Loucy (cell line): Measurements from ENCODE around the gene PSMC3.

Source experiments
- H2AFZ ChIP-seq: fragments of 200-600 bp; sonication (generic); 2 replicates; pipeline ENCODE4 v1.6.0; 2016; ENCODE audit warnings: antibody characterized with exemption, mild to moderate bottlenecking, low read length, moderate library complexity
- H3F3A ChIP-seq: fragments of 200-600 bp; 2 replicates; pipeline ENCODE4 v1.6.0; 2016; ENCODE audit warnings: antibody characterized with exemption, low read depth, mild to moderate bottlenecking
- H3K27me3 ChIP-seq: fragments of 200-600 bp; sonication (generic); 2 replicates; pipeline ENCODE4 v1.6.1; 2014; ENCODE audit warnings: low read length, mild to moderate bottlenecking; ENCODE audit not compliant: insufficient read depth, poor library complexity, severe bottlenecking
- H3K36me3 ChIP-seq: fragments of 200-600 bp; sonication (generic); 2 replicates; pipeline ENCODE4 v1.6.1; 2016; ENCODE audit warnings: low read length; ENCODE audit not compliant: insufficient read depth
- H3K4me1 ChIP-seq: fragments of 200-600 bp; sonication (generic); 2 replicates; pipeline ENCODE4 v1.5.1; 2014; ENCODE audit warnings: low read length, mild to moderate bottlenecking; ENCODE audit not compliant: insufficient read depth, poor library complexity, severe bottlenecking
- H3K4me2 ChIP-seq: fragments of 200-600 bp; sonication (generic); 2 replicates; pipeline ENCODE4 v1.6.0; 2014; ENCODE audit warnings: antibody characterized with exemption, low read length, low read depth, mild to moderate bottlenecking; ENCODE audit not compliant: poor library complexity, severe bottlenecking
- H3K4me3 ChIP-seq: fragments of 200-600 bp; sonication (generic); 2 replicates; pipeline ENCODE4 v1.5.1; 2014; ENCODE audit warnings: low read length, mild to moderate bottlenecking, mixed read lengths; ENCODE audit not compliant: poor library complexity, severe bottlenecking
- H3K79me2 ChIP-seq: fragments of 200-600 bp; sonication (generic); 2 replicates; pipeline ENCODE4 v1.6.1; 2014; ENCODE audit warnings: low read length; ENCODE audit not compliant: insufficient read depth
- H3K9ac ChIP-seq: fragments of 200-600 bp; sonication (generic); 2 replicates; pipeline ENCODE4 v1.6.0; 2014; ENCODE audit warnings: mild to moderate bottlenecking, low read depth, low read length, moderate library complexity; ENCODE audit not compliant: poor library complexity, severe bottlenecking
- H3K9me2 ChIP-seq: fragments of 200-600 bp; sonication (generic); replicated peaks from 2 replicates; pipeline ENCODE4 v1.6.1; 2016; ENCODE audit warnings: low read depth, low read length, mixed read lengths
- H3K9me3 ChIP-seq: fragments of 200-600 bp; sonication (generic); 2 replicates; pipeline ENCODE4 v1.6.1; 2014; ENCODE audit warnings: mild to moderate bottlenecking, antibody characterized with exemption, low read length, low read depth; ENCODE audit not compliant: insufficient read depth
- H4K20me1 ChIP-seq: fragments of 200-600 bp; sonication (generic); 2 replicates; pipeline ENCODE4 v1.6.0; 2014; ENCODE audit warnings: antibody characterized with exemption, low read length, mild to moderate bottlenecking; ENCODE audit not compliant: insufficient read depth, poor library complexity, severe bottlenecking
- EZH2phosphoT487 ChIP-seq: fragments of 200-600 bp; IDR thresholded peaks from 2 replicates; pipeline ENCODE4 v1.6.1; 2018; ENCODE audit warnings: antibody characterized with exemption, mild to moderate bottlenecking, moderate library complexity, borderline replicate concordance
- TF ChIP-seq, protein P1 (sequence below): fragments of 200-600 bp; sonication (generic); conservative IDR thresholded peaks from 2 replicates; pipeline ENCODE4 v1.5.1; 2014; ENCODE audit warnings: mild to moderate bottlenecking, antibody characterized with exemption, low read length

PSMC3 gene

DNA sequence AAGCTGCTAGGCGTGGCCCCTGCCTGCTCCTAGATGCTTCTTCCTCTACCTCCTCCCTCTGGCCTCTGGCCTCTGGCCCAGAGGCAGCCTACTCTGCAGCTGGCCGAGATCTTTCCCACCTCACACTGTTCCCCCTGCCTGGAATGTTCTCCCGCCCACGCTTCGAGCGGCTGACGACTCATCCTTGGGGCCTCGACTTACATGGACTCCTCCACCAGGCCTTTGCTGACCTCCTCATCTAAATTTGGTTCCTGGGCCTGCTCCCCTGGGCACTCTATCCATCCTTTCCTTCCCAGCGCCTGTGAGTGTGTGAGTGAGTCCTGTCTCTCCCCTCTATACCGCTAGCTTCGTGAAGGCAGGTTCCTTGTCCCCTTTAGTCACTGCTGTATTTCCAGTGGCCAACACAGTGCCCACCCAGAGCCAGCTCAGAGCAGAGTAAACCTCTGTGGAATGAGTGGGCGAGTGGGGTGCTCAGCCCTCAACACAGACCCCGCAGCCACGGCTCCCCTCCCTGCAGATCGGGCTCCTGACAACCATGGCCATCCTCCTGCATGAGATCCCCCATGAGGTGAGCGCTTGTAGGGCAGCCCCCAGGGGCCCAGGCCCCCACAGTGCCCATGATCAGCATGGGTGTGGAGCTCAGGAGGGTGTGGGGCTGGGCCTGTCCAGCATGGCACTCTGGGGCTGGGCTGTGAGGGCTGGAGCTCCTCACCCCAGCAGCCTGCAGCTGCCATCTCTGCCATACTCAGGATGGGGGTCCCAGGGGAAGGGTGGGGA is 12.1 kb downstream of the PSMC3 start:
- TF ChIP-seq, protein P1, sequence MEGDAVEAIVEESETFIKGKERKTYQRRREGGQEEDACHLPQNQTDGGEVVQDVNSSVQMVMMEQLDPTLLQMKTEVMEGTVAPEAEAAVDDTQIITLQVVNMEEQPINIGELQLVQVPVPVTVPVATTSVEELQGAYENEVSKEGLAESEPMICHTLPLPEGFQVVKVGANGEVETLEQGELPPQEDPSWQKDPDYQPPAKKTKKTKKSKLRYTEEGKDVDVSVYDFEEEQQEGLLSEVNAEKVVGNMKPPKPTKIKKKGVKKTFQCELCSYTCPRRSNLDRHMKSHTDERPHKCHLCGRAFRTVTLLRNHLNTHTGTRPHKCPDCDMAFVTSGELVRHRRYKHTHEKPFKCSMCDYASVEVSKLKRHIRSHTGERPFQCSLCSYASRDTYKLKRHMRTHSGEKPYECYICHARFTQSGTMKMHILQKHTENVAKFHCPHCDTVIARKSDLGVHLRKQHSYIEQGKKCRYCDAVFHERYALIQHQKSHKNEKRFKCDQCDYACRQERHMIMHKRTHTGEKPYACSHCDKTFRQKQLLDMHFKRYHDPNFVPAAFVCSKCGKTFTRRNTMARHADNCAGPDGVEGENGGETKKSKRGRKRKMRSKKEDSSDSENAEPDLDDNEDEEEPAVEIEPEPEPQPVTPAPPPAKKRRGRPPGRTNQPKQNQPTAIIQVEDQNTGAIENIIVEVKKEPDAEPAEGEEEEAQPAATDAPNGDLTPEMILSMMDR, result no peak
- no peak for TF ChIP-seq EZH2phosphoT487
- no peak overlapping the region for H3K9ac ChIP-seq
- no peaks in the 10 kb centered on the region for H3F3A ChIP-seq

DNA sequence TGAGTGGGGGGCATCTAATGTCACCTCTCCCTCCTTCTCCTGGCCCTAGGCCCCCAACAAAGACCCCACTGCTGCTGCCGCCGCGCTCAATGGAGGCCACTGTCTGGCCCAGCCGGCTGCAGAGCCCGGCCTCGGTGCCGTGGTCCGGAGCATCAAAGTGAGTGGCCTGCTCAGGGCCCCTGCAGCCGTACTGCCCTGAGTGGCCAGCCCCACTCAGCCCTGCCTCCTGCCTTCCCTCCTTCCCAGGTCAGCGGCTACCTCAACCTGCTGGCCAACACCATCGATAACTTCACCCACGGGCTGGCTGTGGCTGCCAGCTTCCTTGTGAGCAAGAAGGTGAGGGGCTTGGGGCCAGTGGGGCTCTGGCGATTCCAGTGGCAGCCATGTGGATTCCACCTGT is 12.9 kb downstream of the PSMC3 start:
- TF ChIP-seq EZH2phosphoT487, result no peak
- TF ChIP-seq, protein P1, result no peak
- Histone ChIP-seq H3K9me2 (no peaks in the 10 kb centered on the region), H2AFZ (no peak overlapping the region), H3K4me1 (peaks cover 9% of the 10 kb centered on the region), H3K9me3 (no peaks in the 10 kb centered on the region), H3K4me2 (no peak overlapping the region), H3K79me2 (peaks cover 8% of the 10 kb centered on the region; the same call in 1 of the 2 replicates), H3K4me3 (no peak overlapping the region), H3K9ac (no peak overlapping the region), H3K27me3 (no peaks in the 10 kb centered on the region), H3K36me3 (peaks cover 10% of the 10 kb centered on the region; the same call in 1 of the 2 replicates), H4K20me1 (no peaks in the 10 kb centered on the region), H3F3A (no peaks in the 10 kb centered on the region)

More for the DNA sequence above, 12.1 kb downstream of the PSMC3 start:
- H2AFZ ChIP-seq, result no peak overlapping the region
- H3K36me3 ChIP-seq, result peaks cover 18% of the 10 kb centered on the region; the same call in 1 of the 2 replicates
- peaks cover 6% of the 10 kb centered on the region for H3K4me1 ChIP-seq
- no peak overlapping the region for H3K4me3 ChIP-seq
- H3K4me2 ChIP-seq, result no peak overlapping the region
- H3K27me3 ChIP-seq, result no peaks in the 10 kb centered on the region
- H3K9me2 ChIP-seq, result no peaks in the 10 kb centered on the region
- no peaks in the 10 kb centered on the region for H3K9me3 ChIP-seq
- H3K79me2 ChIP-seq, result peaks cover 4% of the 10 kb centered on the region; the same call in 1 of the 2 replicates
- H4K20me1 ChIP-seq, result no peaks in the 10 kb centered on the region

DNA sequence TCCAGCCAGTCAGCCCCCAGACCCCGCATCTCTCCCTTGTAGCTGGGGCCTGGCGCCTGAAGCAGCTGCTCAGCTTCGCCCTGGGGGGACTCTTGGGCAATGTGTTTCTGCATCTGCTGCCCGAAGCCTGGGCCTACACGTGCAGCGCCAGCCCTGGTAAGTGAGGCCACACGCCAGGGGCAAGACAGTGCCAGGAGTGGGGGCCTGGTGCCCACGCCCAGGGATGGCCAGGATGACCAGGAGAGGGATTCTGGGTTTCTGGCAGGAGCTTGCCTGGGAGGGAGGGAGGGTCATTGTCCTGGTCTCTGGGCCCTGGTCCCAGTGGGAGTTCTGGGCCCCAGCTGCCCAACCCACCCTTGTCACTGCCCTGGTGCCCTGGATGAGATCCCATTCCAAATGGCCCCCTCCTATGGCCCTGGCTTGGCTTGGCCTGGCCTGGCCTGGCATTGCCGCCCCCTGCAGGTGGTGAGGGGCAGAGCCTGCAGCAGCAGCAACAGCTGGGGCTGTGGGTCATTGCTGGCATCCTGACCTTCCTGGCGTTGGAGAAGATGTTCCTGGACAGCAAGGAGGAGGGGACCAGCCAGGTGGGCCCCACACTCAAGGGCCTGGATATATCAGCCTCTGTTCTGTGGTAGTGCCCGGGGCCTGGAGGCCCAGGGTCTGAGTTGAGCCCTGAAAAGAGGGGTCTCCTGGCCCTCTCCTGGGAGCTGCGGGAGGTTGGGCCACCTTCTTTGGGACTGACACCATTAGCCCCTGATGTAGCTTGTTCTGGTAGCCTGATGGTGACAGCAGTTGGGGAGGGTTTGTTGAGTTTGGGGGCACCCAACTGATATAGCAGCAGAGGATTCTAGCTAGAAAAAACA is 14.1 kb downstream of the PSMC3 start:
- TF ChIP-seq, protein P1, result peak; percentile 88
- no peak for TF ChIP-seq EZH2phosphoT487
- no peaks in the 10 kb centered on the region for H3K36me3 ChIP-seq
- no peak overlapping the region for H3K9ac ChIP-seq
- no peaks in the 10 kb centered on the region for H3K9me2 ChIP-seq
- no peaks in the 10 kb centered on the region for H3F3A ChIP-seq
- no peak overlapping the region for H3K4me3 ChIP-seq
- H3K79me2 ChIP-seq, result peaks cover 10% of the 10 kb centered on the region; the same call in 1 of the 2 replicates
- H2AFZ ChIP-seq, result no peak overlapping the region
- H3K4me1 ChIP-seq, result peaks cover 16% of the 10 kb centered on the region
- no peaks in the 10 kb centered on the region for H3K9me3 ChIP-seq
- H3K4me2 ChIP-seq, result no peak overlapping the region
- no peaks in the 10 kb centered on the region for H3K27me3 ChIP-seq
- H4K20me1 ChIP-seq, result no peaks in the 10 kb centered on the region
